CD4-positive, alpha-beta T cell treated with Interleukin-1 beta for 1 hour (primary cell): ENCODE measurements around the gene ATG16L2.
"Not testable (repeated sequence)": the region's sequence is repeated elsewhere in the genome, so short reads cannot be mapped to it uniquely, and the experiment has no call there.

Experiments used
- DNase-seq, 2 donors: peaks; one replicate each; pipeline ENCODE4 v3.0.0-alpha.2; 2020 to 2022

The ATG16L2 gene

GRCh38 chr11:72779495-72780128 lies 34.6 kb upstream of the ATG16L2 start:
- no peak for DNase-seq

GRCh38 chr11:72780296-72781062 lies 33.7 kb upstream of the ATG16L2 start:
- DNase-seq = no peak

- no peak for DNase-seq
These were observed 33.2 kb upstream of the ATG16L2 start for GRCh38 chr11:72781063-72781312.

- DNase-seq = peak; percentile 68 to 75
These were observed 32.7 kb upstream of the ATG16L2 start for GRCh38 chr11:72781313-72782080.

GRCh38 chr11:72782081-72782920 lies 31.9 kb upstream of the ATG16L2 start:
- DNase-seq = no peak

- no peak for DNase-seq
These were observed 30.9 kb upstream of the ATG16L2 start for GRCh38 chr11:72783144-72783905.

- no peak for DNase-seq
These were observed 29.5 kb upstream of the ATG16L2 start for GRCh38 chr11:72784662-72785061.

- DNase-seq = no peak
These were observed 27.7 kb upstream of the ATG16L2 start for GRCh38 chr11:72786305-72787215.

- no peak for DNase-seq
These were observed 26.8 kb upstream of the ATG16L2 start for GRCh38 chr11:72787216-72788104.

- peak in 1 of 2 donors; percentile 30 for DNase-seq
These were observed 26.0 kb upstream of the ATG16L2 start for GRCh38 chr11:72788241-72788640.

- DNase-seq = no peak
These were observed 24.6 kb upstream of the ATG16L2 start for GRCh38 chr11:72789493-72790131.

- DNase-seq = not testable (repeated sequence)
These were observed 23.0 kb upstream of the ATG16L2 start for GRCh38 chr11:72791228-72791627.

- DNase-seq = no peak
These were observed 21.7 kb upstream of the ATG16L2 start for GRCh38 chr11:72792437-72793021.

GRCh38 chr11:72793076-72793424 lies 21.2 kb upstream of the ATG16L2 start:
- DNase-seq = no peak

GRCh38 chr11:72793425-72794367 lies 20.5 kb upstream of the ATG16L2 start, which contains the start of gene STARD10:
Gene STARD10 (minus strand): TSS chr11:72794047. CDS start chr11:72781181, 12,866 bp downstream.
- DNase-seq = peak; percentile 96

- DNase-seq = no peak
These were observed 15.8 kb upstream of the ATG16L2 start for GRCh38 chr11:72798361-72798760.

- no peak for DNase-seq
These were observed 14.8 kb upstream of the ATG16L2 start for GRCh38 chr11:72799441-72799840.

- DNase-seq = no peak
These were observed 11.4 kb upstream of the ATG16L2 start for GRCh38 chr11:72802822-72803221.
